ENCODE measurements around the gene UPK3A.

The UPK3A gene

GRCh38 chr22:45262195-45262930, 22.4 kb upstream of the UPK3A start:
- H3K36me3 ChIP-seq, result no peaks in the 10 kb centered on the region
- peaks cover 51 to 76% (median 69%) of the 10 kb centered on the region in 10 experiments for H3K4me1 ChIP-seq
- peak overlapping the region in 9 of 11 experiments; percentile 0 to 72 (median 54); a peak in 17 of 22 replicates for H3K9ac ChIP-seq
- H3K9me3 ChIP-seq (replicated peaks in 1 of 11), result no peaks in the 10 kb centered on the region
- H3K4me3 ChIP-seq, result peak overlapping the region in 8 of 10 experiments; percentile 3 to 52 (median 36); a peak in 11 of 20 replicates
- no peaks in the 10 kb centered on the region for H3K27me3 ChIP-seq
- peaks cover 0 to 19% (median 9%) of the 10 kb centered on the region in 11 experiments; a peak in 16 of 22 replicates for H4K20me1 ChIP-seq
- TF ChIP-seq Cebpa-rat (IDR thresholded peaks at IDR 0.05), result no peak
- peak overlapping the region in 9 of 11 experiments; percentile 21 to 88 (median 75); a peak in 17 of 22 replicates for H3K27ac ChIP-seq
- H3K4me2 ChIP-seq, result peak overlapping the region; percentile 80 to 98 (median 97)

- peaks cover 0 to 19% (median 9%) of the 10 kb centered on the region in 11 experiments; a peak in 16 of 22 replicates for H4K20me1 ChIP-seq
- H3K4me1 ChIP-seq, result peaks cover 51 to 79% (median 72%) of the 10 kb centered on the region in 10 experiments
- H3K4me3 ChIP-seq, result peak overlapping the region in 9 of 10 experiments; percentile 3 to 52 (median 33); a peak in 11 of 20 replicates
- H3K27me3 ChIP-seq, result peaks cover 0 to 4% (median 0%) of the 10 kb centered on the region in 11 experiments; a peak in 1 of 22 replicates
- peak overlapping the region in 9 of 11 experiments; percentile 0 to 72 (median 54); a peak in 16 of 22 replicates for H3K9ac ChIP-seq
- peak overlapping the region in 9 of 11 experiments; percentile 37 to 88 (median 75); a peak in 17 of 22 replicates for H3K27ac ChIP-seq
- peak overlapping the region; percentile 80 to 98 (median 97) for H3K4me2 ChIP-seq
- no peak for TF ChIP-seq Cebpa-rat (IDR thresholded peaks at IDR 0.05)
- H3K36me3 ChIP-seq, result no peaks in the 10 kb centered on the region
- no peaks in the 10 kb centered on the region for H3K9me3 ChIP-seq (replicated peaks in 1 of 11)
These were observed 21.8 kb upstream of the UPK3A start for GRCh38 chr22:45262931-45263462.

GRCh38 chr22:45263463-45264269, 21.1 kb upstream of the UPK3A start:
- peaks cover 51 to 81% (median 72%) of the 10 kb centered on the region in 10 experiments for H3K4me1 ChIP-seq
- no peaks in the 10 kb centered on the region for H3K9me3 ChIP-seq (replicated peaks in 1 of 11)
- H3K36me3 ChIP-seq, result no peaks in the 10 kb centered on the region
- peak overlapping the region in 3 of 10 experiments; percentile 9 to 31 (median 24); a peak in 2 of 20 replicates for H3K4me3 ChIP-seq
- H3K27ac ChIP-seq, result peak overlapping the region; percentile 25 to 88 (median 75); a peak in 20 of 22 replicates
- H3K4me2 ChIP-seq, result peak overlapping the region; percentile 84 to 98 (median 97)
- no peak for TF ChIP-seq Cebpa-rat (IDR thresholded peaks at IDR 0.05)
- peak overlapping the region; percentile 12 to 72 (median 60); a peak in 19 of 22 replicates for H3K9ac ChIP-seq
- peaks cover 0 to 19% (median 9%) of the 10 kb centered on the region in 11 experiments; a peak in 16 of 22 replicates for H4K20me1 ChIP-seq
- peaks cover 0 to 4% (median 0%) of the 10 kb centered on the region in 11 experiments; a peak in 1 of 22 replicates for H3K27me3 ChIP-seq

- H4K20me1 ChIP-seq, result peaks cover 0 to 19% (median 9%) of the 10 kb centered on the region in 11 experiments; a peak in 16 of 22 replicates
- H3K4me2 ChIP-seq, result peak overlapping the region in 9 of 11 experiments; percentile 40 to 98 (median 95); a peak in 17 of 22 replicates
- no peaks in the 10 kb centered on the region for H3K9me3 ChIP-seq (replicated peaks in 1 of 11)
- peak overlapping the region in 1 of 11 experiments; percentile 9; a peak in 1 of 22 replicates for H3K27ac ChIP-seq
- no peak overlapping the region for H3K9ac ChIP-seq
- no peaks in the 10 kb centered on the region for H3K36me3 ChIP-seq
- no peak for TF ChIP-seq Cebpa-rat (IDR thresholded peaks at IDR 0.05)
- H3K4me1 ChIP-seq, result peaks cover 57 to 84% (median 73%) of the 10 kb centered on the region in 10 experiments
- peaks cover 0 to 12% (median 7%) of the 10 kb centered on the region in 11 experiments; a peak in 12 of 22 replicates for H3K27me3 ChIP-seq
- H3K4me3 ChIP-seq, result no peak overlapping the region
These were observed 19.2 kb upstream of the UPK3A start for GRCh38 chr22:45265535-45265934.

GRCh38 chr22:45268167-45268957, 16.4 kb upstream of the UPK3A start:
- H3K36me3 ChIP-seq, result no peaks in the 10 kb centered on the region
- no peaks in the 10 kb centered on the region for H3K9me3 ChIP-seq (replicated peaks in 1 of 11)
- peak overlapping the region; percentile 60 to 75 (median 66) for H3K4me3 ChIP-seq
- TF ChIP-seq Cebpa-rat (IDR thresholded peaks at IDR 0.05), result no peak
- peaks cover 0 to 12% (median 7%) of the 10 kb centered on the region in 11 experiments; a peak in 12 of 22 replicates for H3K27me3 ChIP-seq
- peaks cover 43 to 71% (median 56%) of the 10 kb centered on the region in 10 experiments for H3K4me1 ChIP-seq
- peak overlapping the region in 7 of 11 experiments; percentile 44 to 59 (median 54); a peak in 11 of 22 replicates for H3K27ac ChIP-seq
- H4K20me1 ChIP-seq, result peaks cover 0 to 4% (median 0%) of the 10 kb centered on the region in 11 experiments; a peak in 2 of 22 replicates
- H3K4me2 ChIP-seq, result peak overlapping the region; percentile 98 to 100 (median 100)
- H3K9ac ChIP-seq, result peak overlapping the region; percentile 62 to 77 (median 68); a peak in 21 of 22 replicates

- peaks cover 0 to 12% (median 7%) of the 10 kb centered on the region in 11 experiments; a peak in 12 of 22 replicates for H3K27me3 ChIP-seq
- no peak for TF ChIP-seq Cebpa-rat (IDR thresholded peaks at IDR 0.05)
- H3K27ac ChIP-seq, result peak overlapping the region in 7 of 11 experiments; percentile 44 to 59 (median 54); a peak in 12 of 22 replicates
- peak overlapping the region; percentile 98 to 100 (median 100) for H3K4me2 ChIP-seq
- H4K20me1 ChIP-seq, result no peaks in the 10 kb centered on the region
- H3K9me3 ChIP-seq (replicated peaks in 1 of 11), result no peaks in the 10 kb centered on the region
- peak overlapping the region; percentile 60 to 75 (median 66) for H3K4me3 ChIP-seq
- H3K9ac ChIP-seq, result peak overlapping the region; percentile 62 to 77 (median 68)
- peaks cover 34 to 69% (median 49%) of the 10 kb centered on the region in 10 experiments for H3K4me1 ChIP-seq
- no peaks in the 10 kb centered on the region for H3K36me3 ChIP-seq
These were observed 15.5 kb upstream of the UPK3A start for GRCh38 chr22:45268958-45269844.

Data from BLaER1 treated with 17β-estradiol and CSF1 and Interleukin-3, amounts not matched to agents 10 nM and 100 nM (cell line).